GM15510 (cell line): Measurements from ENCODE around the gene ACTL7B.

Source experiments
- POLR2A ChIP-seq: IDR thresholded peaks from 3 replicates; pipeline ENCODE4 v1.6.1; 2011; ENCODE audit warnings: borderline replicate concordance; ENCODE audit not compliant: insufficient read length; ENCODE audit errors: extremely low read depth

Gene ACTL7B

GRCh38 chr9:108855888-108856287 is at the start of gene ACTL7B:
Gene ACTL7B, minus strand, starts transcription at chr9:108855986. Its CDS starts 56 bp downstream, at chr9:108855930.
- no peak for TF ChIP-seq POLR2A

GRCh38 chr9:108905494-108905893 is 49.7 kb upstream of the ACTL7B start:
- no peak for TF ChIP-seq POLR2A

GRCh38 chr9:108904161-108904560 is 48.4 kb upstream of the ACTL7B start:
- TF ChIP-seq POLR2A, result no peak

GRCh38 chr9:108903420-108904103 is 47.8 kb upstream of the ACTL7B start:
- no peak for TF ChIP-seq POLR2A

- TF ChIP-seq POLR2A, result no peak
These were observed 44.4 kb upstream of the ACTL7B start for GRCh38 chr9:108900176-108900575.

GRCh38 chr9:108897324-108898096 is 41.7 kb upstream of the ACTL7B start:
- TF ChIP-seq POLR2A, result no peak

GRCh38 chr9:108894225-108894997 is 38.6 kb upstream of the ACTL7B start:
- no peak for TF ChIP-seq POLR2A

GRCh38 chr9:108889649-108890067 is 33.9 kb upstream of the ACTL7B start:
- no peak for TF ChIP-seq POLR2A

- no peak for TF ChIP-seq POLR2A
These were observed 30.0 kb upstream of the ACTL7B start for GRCh38 chr9:108885643-108886348.

GRCh38 chr9:108884701-108885100 is 28.9 kb upstream of the ACTL7B start:
- TF ChIP-seq POLR2A, result no peak

- no peak for TF ChIP-seq POLR2A
These were observed 27.3 kb upstream of the ACTL7B start for GRCh38 chr9:108883085-108883484.

- no peak for TF ChIP-seq POLR2A
These were observed 26.5 kb upstream of the ACTL7B start for GRCh38 chr9:108882052-108882888.

GRCh38 chr9:108880738-108881316 is 25.0 kb upstream of the ACTL7B start:
- TF ChIP-seq POLR2A, result no peak
